IPS-NIHi7 (cell line): ENCODE data around the gene DDX20.

ENCODE experiments used
- DNase-seq: peaks from one replicate; pipeline ENCODE4 v3.0.0; 2012; ENCODE audit warnings: mixed read lengths; ENCODE audit errors: extremely low spot score

DDX20 gene

GRCh38 chr1:111747947-111748346 is 7.8 kb upstream of the DDX20 start:
- DNase-seq = no peak

DNA sequence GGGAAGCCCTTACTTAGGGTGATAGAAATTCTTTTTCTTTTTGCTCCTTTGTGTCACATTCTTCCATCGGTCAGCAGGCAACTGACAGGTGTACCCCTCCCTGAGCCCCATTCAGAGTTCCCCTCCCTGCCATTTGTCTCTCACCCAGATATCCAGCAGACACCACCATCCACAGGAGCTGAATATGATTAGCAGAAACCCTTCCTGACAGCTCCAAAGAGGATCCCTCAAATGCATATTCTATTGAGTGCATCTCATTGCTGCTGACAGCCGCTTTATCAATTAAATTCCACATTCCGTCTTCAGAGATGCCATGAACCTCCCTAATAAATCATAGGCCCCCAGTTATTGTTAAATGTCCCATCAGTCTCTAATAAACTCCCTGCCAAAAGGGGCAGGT is 6.1 kb upstream of the DDX20 start:
- no peak for DNase-seq

DNA sequence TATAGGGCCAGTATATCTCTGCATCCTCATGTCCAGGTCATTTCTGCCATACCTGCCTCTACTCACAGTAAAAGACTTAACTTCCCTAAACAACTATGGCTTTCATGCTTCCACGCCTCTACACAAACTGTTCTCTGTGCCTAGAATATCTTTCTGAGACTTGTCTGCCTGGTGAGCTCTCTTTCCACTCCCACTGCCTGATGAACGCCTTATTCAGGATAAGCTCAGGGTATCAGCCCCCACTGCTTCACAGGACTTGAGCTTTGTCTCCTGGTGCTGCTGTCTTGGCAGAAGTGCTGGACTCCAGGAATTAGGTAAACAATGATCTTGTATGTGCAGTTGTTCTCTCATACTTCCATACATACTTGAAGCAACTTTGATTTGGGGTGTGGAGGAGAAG is 4.8 kb upstream of the DDX20 start:
- no peak for DNase-seq

DNA sequence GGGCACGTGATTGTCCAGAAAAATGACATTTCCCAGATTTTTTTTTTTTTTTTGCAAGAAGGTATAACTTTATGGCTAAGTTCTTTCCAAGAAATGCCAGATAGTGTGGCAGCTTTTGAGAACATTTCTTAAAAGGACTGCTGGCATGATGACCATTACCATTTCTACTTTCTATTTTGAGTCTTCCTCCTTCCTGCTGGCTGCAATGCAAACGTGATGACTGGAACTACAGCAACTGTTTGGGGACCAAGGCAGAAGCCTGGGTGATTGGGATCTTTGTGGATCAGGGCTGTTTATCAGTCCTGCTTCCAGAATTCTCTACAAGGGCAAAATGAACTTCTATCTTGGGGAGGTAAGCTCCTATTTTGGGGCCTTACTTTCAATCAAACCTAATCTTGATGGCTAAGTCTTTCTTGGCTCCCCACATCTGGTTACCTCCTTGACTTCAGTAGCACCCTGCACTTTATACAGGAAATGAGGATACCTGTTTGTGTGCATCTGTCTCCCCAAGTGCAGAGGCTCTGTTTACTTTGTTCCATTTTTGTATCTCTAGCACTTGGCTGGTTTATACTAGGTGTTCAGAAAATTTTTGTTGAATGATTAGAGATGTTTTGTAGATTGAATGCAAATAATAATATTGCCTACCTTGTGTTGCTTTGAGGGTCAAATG is 3.7 kb upstream of the DDX20 start:
- no peak for DNase-seq

DNA sequence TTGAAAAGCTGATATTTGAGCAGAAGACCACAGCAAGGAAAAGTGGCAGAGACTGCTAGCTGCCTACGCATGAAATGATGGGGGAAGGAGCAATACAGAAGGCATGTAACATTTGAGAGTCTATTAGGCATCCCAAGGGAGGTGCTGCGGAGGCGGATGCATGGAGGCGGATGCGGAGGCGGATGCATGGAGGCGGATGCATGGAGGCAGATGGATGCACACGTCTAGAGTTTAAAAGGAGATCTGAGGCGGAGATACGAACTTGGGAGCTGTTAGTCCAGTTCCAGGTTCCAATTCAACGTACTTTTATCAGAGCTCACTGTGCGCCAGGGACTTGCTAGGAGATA is 744 bp upstream of the DDX20 start:
- DNase-seq = peak; percentile 58

GRCh38 chr1:111756124-111756513 is 418 bp downstream of the DDX20 start:
- no peak for DNase-seq

- DNase-seq = no peak
These were observed 2.7 kb downstream of the DDX20 start for GRCh38 chr1:111758373-111758772.

- no peak for DNase-seq
These were observed 6.0 kb downstream of the DDX20 start for GRCh38 chr1:111761717-111762116.

- DNase-seq = no peak
These were observed 6.6 kb downstream of the DDX20 start for GRCh38 chr1:111762332-111762731.

GRCh38 chr1:111768023-111768422 is 12.3 kb downstream of the DDX20 start:
- DNase-seq = no peak

DNA sequence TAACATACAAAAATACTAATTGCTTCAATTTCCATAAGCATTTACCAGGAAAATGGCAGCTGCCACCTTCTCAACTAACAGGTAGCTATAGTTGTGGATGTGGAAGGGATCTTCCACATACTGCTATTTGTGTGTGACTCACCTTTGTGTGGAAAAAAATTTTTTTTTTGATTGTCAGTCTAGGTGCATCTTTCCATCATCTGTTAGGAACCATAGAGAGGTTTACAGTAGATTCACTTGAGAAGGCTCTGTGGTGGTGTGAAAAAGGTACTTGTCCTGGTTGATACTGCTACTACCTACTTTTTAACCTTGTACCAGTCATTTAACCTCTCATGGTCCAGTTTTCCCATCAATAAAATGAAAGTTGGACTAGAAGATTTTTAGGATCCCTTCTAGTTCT is 12.9 kb downstream of the DDX20 start:
- no peak for DNase-seq

DNA sequence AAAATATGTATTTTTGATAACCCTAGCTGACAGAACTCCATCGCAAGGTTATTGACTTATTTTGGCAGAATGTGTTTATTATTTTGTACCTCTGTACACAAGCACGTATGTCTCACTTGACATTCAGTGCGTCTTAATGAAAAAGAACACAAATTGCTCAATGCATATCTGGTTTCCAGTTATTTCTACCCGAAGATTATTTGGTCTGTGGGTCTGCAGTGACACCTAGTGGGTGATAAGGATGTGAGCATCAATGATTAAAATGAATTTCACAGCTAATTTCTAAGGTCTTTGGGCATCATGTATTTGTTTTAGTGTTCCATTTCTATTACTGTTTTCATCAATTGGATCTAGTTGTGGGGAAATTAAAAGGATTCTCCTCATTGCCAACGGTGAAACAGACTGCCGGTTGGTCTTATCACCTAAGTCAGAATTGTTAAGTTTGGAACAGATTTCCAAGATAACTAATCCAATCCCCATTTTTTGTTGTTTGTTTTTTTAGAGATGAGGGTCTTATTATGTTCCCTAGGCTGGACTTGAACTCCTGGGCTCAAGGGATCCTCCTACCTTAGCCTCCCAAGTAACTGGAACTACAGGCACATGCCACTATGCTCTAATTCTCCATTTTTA is 13.9 kb downstream of the DDX20 start:
- no peak for DNase-seq

DNA sequence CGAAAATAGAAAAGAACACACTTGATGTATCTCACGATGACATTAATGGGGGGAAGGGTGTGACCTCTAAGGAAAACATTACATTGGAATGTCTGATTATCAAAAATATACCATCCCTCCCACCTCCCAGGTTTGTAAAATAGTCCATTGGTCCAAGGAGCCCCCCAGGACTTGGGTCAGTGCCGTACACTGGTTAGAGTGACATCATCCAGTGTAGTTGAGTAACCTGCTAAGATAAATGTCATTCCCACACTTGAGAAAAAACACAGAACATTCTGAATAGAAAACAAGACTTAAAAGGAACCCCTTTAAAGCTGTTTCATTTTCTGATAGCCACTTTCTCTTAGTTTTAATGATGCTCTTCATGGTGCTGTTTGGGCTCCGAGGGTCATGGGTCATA is 15.2 kb downstream of the DDX20 start:
- DNase-seq = no peak

DNA sequence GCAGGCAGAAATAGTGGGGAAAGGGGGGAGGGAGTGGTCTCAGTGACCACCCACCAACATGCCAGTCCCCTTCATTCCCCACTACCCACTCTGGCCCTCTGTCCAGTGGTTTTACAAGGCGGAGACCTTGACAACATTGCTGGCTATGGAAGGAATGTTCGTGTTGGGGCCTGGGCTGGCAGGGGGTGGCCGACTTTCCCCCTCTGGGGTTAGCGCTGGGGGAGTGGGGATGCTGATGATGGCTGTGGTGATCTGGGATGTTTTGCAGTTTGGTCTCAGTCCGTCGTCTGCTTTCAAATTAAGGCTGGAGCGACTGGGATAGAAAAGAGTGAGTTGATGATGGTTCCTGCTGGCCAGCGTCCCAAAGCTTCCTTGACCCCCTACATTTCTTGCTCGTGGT is 20.3 kb downstream of the DDX20 start:
- no peak for DNase-seq

- DNase-seq = no peak
These were observed 20.7 kb downstream of the DDX20 start for GRCh38 chr1:111776391-111776790.

DNA sequence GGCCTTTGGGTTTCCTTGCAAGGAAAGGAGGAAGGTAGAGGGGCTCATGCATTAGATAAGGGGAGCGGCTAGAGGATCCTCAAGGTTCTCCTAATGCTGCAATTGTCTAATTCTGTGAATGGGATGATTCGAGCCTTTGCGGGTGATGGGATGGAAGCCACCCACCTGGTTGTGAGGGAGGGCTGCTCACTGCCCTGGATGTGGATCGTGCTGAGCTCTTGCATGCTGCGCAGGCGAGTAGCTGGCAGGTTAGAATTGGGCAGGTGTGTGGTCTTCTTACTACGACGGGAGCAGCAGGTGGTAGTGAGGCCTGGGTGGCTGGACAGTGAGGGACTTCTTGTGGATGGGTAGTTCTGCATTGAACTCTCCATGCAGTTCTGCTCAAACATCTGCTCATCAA is 21.2 kb downstream of the DDX20 start:
- DNase-seq = no peak

- DNase-seq = no peak
These were observed 21.6 kb downstream of the DDX20 start for GRCh38 chr1:111777301-111777700.

DNA sequence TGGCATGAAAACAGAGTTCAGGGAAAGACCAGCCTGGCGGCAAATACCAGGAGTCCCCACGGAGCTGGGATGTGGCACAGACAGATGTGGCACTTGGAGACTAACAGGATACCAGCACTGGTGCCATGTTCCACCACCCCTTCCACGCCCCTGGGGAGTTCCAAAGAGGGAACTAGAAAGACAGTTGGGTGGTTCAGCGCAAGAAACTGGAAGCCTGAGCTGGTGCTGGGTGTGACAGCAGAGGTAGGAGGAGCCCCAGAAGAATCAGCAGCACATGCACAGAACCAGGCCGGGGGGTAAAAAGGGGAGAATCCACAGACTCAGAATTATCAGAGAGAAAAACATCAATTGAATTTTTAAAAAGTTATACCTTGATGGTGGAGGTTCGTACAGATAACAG is 22.4 kb downstream of the DDX20 start:
- DNase-seq = no peak

DNA sequence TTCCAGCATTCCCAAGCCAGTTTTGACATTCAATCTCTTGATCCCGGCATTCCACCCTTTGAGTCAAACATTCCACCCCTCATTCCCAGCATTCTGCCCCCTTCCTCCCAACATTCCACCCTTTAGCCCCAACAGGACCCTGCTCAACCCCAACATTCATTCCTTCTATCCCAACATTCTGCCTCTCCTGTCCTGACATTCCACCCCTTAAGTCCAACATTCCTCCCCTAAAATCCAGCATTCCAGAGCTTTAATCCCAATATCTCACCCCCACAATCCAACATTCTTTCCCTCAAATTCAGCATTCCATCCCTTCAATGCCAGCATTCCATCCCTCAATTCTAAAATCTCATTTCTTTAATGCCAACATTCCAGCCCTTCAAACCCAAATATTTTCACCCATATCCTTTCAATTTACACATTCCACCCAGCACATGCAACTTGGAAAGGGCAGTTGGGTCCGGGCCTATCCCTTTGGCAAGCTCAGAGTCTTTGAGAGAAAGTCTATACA is 22.9 kb downstream of the DDX20 start:
- DNase-seq = no peak

DNA sequence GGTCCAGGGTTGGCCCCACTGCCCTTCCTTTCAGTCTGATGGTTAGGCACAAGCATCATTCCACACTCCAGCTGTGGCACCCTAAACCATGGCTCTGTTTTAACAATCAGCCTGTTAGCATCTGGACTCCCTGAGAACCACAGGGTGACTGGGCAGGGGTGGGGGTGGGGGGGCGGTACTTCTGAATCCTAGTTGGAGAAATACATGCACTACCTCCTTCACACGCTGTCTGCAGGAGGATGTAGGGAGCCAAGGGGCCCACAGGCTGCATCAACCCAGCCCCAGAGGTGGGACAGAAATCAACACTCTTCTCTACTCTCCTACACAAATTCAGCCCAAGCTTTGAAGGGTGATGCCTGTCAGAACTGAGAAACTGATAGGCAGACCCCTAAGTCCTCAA is 23.8 kb downstream of the DDX20 start:
- no peak for DNase-seq

DNA sequence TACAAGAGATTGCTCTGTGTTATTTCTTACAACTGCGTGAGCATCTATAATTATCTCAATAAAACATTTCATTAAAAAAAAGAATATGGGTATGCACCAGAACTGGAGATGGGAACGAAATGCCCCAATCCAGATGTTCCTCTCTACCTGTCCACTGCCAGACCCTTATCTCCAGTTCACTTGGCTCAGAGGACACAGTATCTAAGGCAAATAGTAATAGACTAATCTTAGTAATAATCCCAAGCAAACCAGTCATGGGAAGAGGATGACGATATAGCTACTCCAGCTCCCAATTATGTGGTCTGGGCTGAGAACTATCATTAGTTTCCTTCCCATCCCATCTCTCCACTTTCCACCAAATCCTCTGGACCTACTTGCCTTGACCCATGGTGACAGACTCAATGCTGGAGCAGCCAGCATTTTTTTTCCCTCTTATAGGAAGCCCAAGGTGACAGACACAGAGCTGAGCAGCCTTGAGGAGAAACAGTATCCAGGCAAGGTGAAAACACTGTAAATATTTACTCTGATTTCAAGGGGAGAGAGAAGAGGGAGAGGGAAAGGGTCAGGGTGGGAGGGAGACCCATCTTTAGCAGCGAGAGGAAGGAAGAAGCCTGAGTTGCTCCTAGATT is 28.7 kb downstream of the DDX20 start:
- no peak for DNase-seq

- DNase-seq = no peak
These were observed 31.0 kb downstream of the DDX20 start for GRCh38 chr1:111786669-111787207.

- DNase-seq = no peak
These were observed 33.4 kb downstream of the DDX20 start for GRCh38 chr1:111789142-111789541.
